A673 (cell line): ENCODE data around the gene SRRT. TPM values are rescaled to one million over a fixed set of nuclear protein-coding genes. Genes with fewer than 3 reads are reported as not detected.
"Not testable (repeated sequence)": the region's sequence is repeated elsewhere in the genome, so short reads cannot be mapped to it uniquely, and the experiment has no call there.

Source experiments
- BruUV-seq: library from RNA; stranded (reverse); fragments of 400-500 nt; replicated peaks from 2 replicates; lab custom pipeline; 2021; lab: Mats Ljungman, UMichigan
- CTCF ChIA-PET: fragments of 300-600 bp; sonication (Branson Sonifier 250); formaldehyde crosslinking; loops from one replicate; lab custom pipeline; 2022; ENCODE audit warnings: antibody characterized with exemption; lab: Charles Lee
- POLR2A ChIA-PET: fragments of 300-600 bp; sonication (Branson Sonifier 250); formaldehyde crosslinking; loops from one replicate; lab custom pipeline; 2022; ENCODE audit warnings: antibody characterized with exemption; ENCODE audit not compliant: low non-redundant PET; lab: Charles Lee
- DNase-seq: peaks from one replicate; pipeline ENCODE4 v3.0.0-alpha.2; 2015; ENCODE audit warnings: low spot score
- H3K27ac ChIP-seq: fragments of 200-600 bp; sonication (generic); 2 replicates; pipeline ENCODE4 v1.5.1; 2016; ENCODE audit warnings: mixed run types, low read depth, mild to moderate bottlenecking, mixed read lengths, antibody characterized with exemption, low read length; ENCODE audit not compliant: poor library complexity, severe bottlenecking
- H3K27me3 ChIP-seq: fragments of 200-600 bp; sonication (generic); replicated peaks from 2 replicates; pipeline ENCODE4 v1.6.1; 2017; ENCODE audit warnings: mixed run types, low read depth, mild to moderate bottlenecking, mixed read lengths, antibody characterized with exemption, low read length; ENCODE audit not compliant: insufficient read depth, poor library complexity
- H3K36me3 ChIP-seq: fragments of 200-600 bp; sonication (generic); 2 replicates; pipeline ENCODE4 v1.6.1; 2016; ENCODE audit warnings: mixed run types, mild to moderate bottlenecking, mixed read lengths, antibody characterized with exemption, low read length; ENCODE audit not compliant: insufficient read depth, poor library complexity, severe bottlenecking
- H3K4me1 ChIP-seq: fragments of 200-600 bp; sonication (generic); 2 replicates; pipeline ENCODE4 v1.6.1; 2017; ENCODE audit warnings: mixed run types, mild to moderate bottlenecking, mixed read lengths, antibody characterized with exemption, low read length; ENCODE audit not compliant: insufficient read depth, poor library complexity, severe bottlenecking
- H3K4me3 ChIP-seq: fragments of 200-600 bp; sonication (generic); 2 replicates; pipeline ENCODE4 v1.5.1; 2016; ENCODE audit warnings: low read depth, mixed run types, mild to moderate bottlenecking, mixed read lengths, low read length; ENCODE audit not compliant: poor library complexity, severe bottlenecking
- H3K9me3 ChIP-seq: fragments of 200-600 bp; sonication (generic); 2 replicates; pipeline ENCODE4 v1.6.1; 2016; ENCODE audit warnings: mixed run types, low read depth, mild to moderate bottlenecking, mixed read lengths, antibody characterized with exemption, low read length; ENCODE audit not compliant: poor library complexity, severe bottlenecking
- CTCF ChIP-seq: fragments of 300-800, 200-600 bp; sonication (generic); conservative IDR thresholded peaks from 2 replicates; pipeline ENCODE4 v1.5.1; 2017; ENCODE audit warnings: low read depth, mild to moderate bottlenecking, antibody characterized with exemption, low read length, moderate library complexity, mixed read lengths
- EZH2 ChIP-seq: fragments of 200-600 bp; sonication (generic); IDR thresholded peaks from 2 replicates; pipeline ENCODE4 v1.6.1; 2017; ENCODE audit warnings: borderline replicate concordance, low read depth, mild to moderate bottlenecking, mixed read lengths, antibody characterized with exemption, low read length; ENCODE audit not compliant: poor library complexity, severe bottlenecking
- intact Hi-C: fragments of 100-400 bp; cut with micrococcal nuclease; formaldehyde crosslinking; loops from one replicate; pipeline ENCODE4 v1.10.0; 2022; ENCODE audit not compliant: unreplicated experiment
- total RNA-seq: library from RNA; stranded (reverse); gene quantifications from 2 replicates; pipeline ENCODE4 v1.2.3, GENCODE V29; 2021

The SRRT gene
- total RNA-seq, 1 experiment from 2014 or later, result 277 TPM

DNA sequence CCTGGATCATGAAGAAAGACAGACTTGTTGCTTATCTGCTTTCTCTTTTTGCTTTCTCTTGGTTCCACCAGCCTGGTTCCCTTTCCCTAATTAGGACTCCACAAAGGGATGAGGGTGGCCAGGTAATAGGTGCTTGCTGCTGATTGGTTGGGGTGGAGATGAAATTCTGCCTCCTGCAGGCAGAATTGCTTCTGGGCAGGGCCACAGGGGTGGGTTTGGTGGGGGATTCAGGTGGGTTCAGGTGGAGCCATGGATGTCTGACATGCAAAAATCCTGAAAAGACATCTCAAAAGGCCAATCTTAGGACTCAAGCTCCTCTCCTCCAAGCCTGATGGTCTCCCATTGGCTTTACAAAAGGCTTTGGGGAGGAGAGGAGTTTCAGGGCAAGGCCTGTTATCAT lies 46.1 kb downstream of the SRRT start:
- DNase-seq, result no peak
- CTCF ChIA-PET, result interaction anchor here (0.6 kb wide), 1 partner anchor 26 kb away, joined by 4 read pairs; no protein-coding TSS in a partner anchor
- BruUV-seq, result no TSS peak

DNA sequence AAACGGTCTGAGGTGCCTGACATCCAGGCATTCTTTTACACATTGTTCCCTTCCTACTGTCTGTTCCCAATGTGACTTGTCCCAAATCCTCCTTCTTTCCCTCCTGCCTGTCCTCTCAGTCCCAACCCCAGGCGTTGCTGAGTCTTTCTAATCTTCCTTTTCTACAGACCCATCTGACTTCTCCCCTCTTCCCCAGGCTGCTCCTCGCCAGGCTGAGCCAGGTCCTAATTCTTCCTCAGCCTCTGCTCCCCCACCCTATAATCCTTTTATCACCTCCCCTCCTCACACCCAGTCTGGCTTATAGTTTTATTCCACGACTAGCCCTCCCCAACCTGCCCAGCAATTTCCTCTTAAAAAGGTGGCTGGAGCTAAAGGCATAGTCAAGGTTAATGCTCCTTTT lies 48.7 kb downstream of the SRRT start:
- DNase-seq, intact Hi-C loops, CTCF ChIA-PET, H3K27ac ChIP-seq, H3K4me3 ChIP-seq, POLR2A ChIA-PET, H3K4me1 ChIP-seq, H3K9me3 ChIP-seq, BruUV-seq, H3K27me3 ChIP-seq, H3K36me3 ChIP-seq: not testable (repeated sequence)

More for the DNA sequence above, 46.1 kb downstream of the SRRT start:
- no peaks in the 10 kb centered on the region for H3K27me3 ChIP-seq
- no peak for TF ChIP-seq EZH2
- TF ChIP-seq CTCF, result no peak
- no peak overlapping the region for H3K27ac ChIP-seq
- no peaks in the 10 kb centered on the region for H3K36me3 ChIP-seq
- H3K9me3 ChIP-seq, result no peaks in the 10 kb centered on the region
- POLR2A ChIA-PET, result no interaction called here
- intact Hi-C loops, result no loop called here
- no peaks in the 10 kb centered on the region for H3K4me1 ChIP-seq
- H3K4me3 ChIP-seq, result no peak overlapping the region

- intact Hi-C loops, result no loop called here
- H3K27ac ChIP-seq, result no peak overlapping the region
- POLR2A ChIA-PET, result no interaction called here
- no peaks in the 10 kb centered on the region for H3K36me3 ChIP-seq
- BruUV-seq, result no TSS peak
- no peak for TF ChIP-seq CTCF
- no peak for TF ChIP-seq EZH2
- H3K9me3 ChIP-seq, result no peaks in the 10 kb centered on the region
- H3K4me3 ChIP-seq, result no peak overlapping the region
- H3K27me3 ChIP-seq, result no peaks in the 10 kb centered on the region
- no peaks in the 10 kb centered on the region for H3K4me1 ChIP-seq
- CTCF ChIA-PET, result no interaction called here
- DNase-seq, result no peak
These were observed 54.9 kb downstream of the SRRT start for GRCh38 chr7:100929808-100930174.

- Histone ChIP-seq H3K27ac (no peak overlapping the region), H3K4me1 (no peaks in the 10 kb centered on the region), H3K27me3 (no peaks in the 10 kb centered on the region), H3K9me3 (no peaks in the 10 kb centered on the region), H3K4me3 (no peak overlapping the region), H3K36me3 (no peaks in the 10 kb centered on the region)
- ChIA-PET CTCF (no interaction called here), POLR2A (no interaction called here)
- no peak for TF ChIP-seq EZH2
- no peak for TF ChIP-seq CTCF
- DNase-seq, result no peak
- intact Hi-C loops, result no loop called here
- BruUV-seq, result no TSS peak
These were observed 58.8 kb downstream of the SRRT start for GRCh38 chr7:100933734-100934133.

DNA sequence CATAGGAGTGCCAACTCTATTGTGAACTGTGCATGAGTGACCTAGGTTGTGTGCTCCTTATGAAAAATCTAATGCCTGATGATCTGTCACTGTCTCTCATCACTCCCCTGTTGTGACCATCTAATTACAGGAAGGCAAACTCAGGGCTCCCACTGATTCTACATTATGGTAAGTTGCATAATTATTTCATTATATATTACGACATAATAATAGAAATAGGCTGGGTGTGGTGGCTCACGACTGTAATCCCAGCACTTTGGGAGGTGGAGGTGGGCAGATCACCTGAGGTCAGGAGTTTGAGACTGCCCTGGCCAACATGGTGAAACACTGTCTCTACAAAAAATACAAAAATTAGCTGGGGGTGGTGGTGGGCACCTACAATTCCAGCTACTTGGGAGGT lies 60.5 kb downstream of the SRRT start:
- DNase-seq, CTCF ChIA-PET, H3K27me3 ChIP-seq, BruUV-seq, H3K27ac ChIP-seq, H3K4me1 ChIP-seq, POLR2A ChIA-PET, H3K36me3 ChIP-seq, H3K4me3 ChIP-seq, intact Hi-C loops, H3K9me3 ChIP-seq: not testable (repeated sequence)

- H3K9me3 ChIP-seq, intact Hi-C loops, H3K4me3 ChIP-seq, H3K36me3 ChIP-seq, H3K27me3 ChIP-seq, H3K4me1 ChIP-seq, H3K27ac ChIP-seq, POLR2A ChIA-PET, BruUV-seq, CTCF ChIA-PET, DNase-seq: not testable (repeated sequence)
These were observed 61.3 kb downstream of the SRRT start for GRCh38 chr7:100936167-100936566.
